Type B pancreatic cell (in vitro differentiated cells): ENCODE data around the gene CRNN. TPM values are rescaled to one million over a fixed set of nuclear protein-coding genes. Genes with fewer than 3 reads are reported as not detected.

Experiments used
- DNase-seq: peaks from one replicate; pipeline ENCODE4 v3.0.0; 2021; ENCODE audit warnings: mixed read lengths; ENCODE audit not compliant: unreplicated experiment; ENCODE audit errors: extremely low spot score
- H3K27ac Mint-ChIP-seq: 2 replicates; pipeline ENCODE4 v1.8.0; 2021; ENCODE audit warnings: mild to moderate bottlenecking, mixed read lengths
- H3K27me3 Mint-ChIP-seq: 2 replicates; pipeline ENCODE4 v1.8.0; 2021; ENCODE audit warnings: mixed read lengths
- H3K36me3 Mint-ChIP-seq: 2 replicates; pipeline ENCODE4 v1.8.0; 2021; ENCODE audit warnings: mixed read lengths
- H3K4me1 Mint-ChIP-seq: one replicate; pipeline ENCODE4 v1.8.0; 2021; ENCODE audit warnings: mixed read lengths; ENCODE audit not compliant: unreplicated experiment
- H3K4me3 Mint-ChIP-seq: 2 replicates; pipeline ENCODE4 v1.8.0; 2021; ENCODE audit warnings: mild to moderate bottlenecking, mixed read lengths
- H3K9me3 Mint-ChIP-seq: 2 replicates; pipeline ENCODE4 v1.8.0; 2021; ENCODE audit warnings: mixed read lengths
- CTCF ChIP-seq: fragments of 200-600 bp; sonication (generic); conservative IDR thresholded peaks from 2 replicates; pipeline ENCODE4 v1.5.0; 2021; ENCODE audit warnings: antibody characterized with exemption, mild to moderate bottlenecking
- total RNA-seq: library from RNA; stranded (reverse); gene quantifications from 2 replicates; pipeline ENCODE4 v1.2.1, GENCODE V29; 2021; ENCODE audit warnings: low replicate concordance

Gene CRNN
- total RNA-seq, 1 donor from 2014 or later = not detected

- no peaks in the 10 kb centered on the region for H3K27me3 Mint-ChIP-seq
- H3K4me1 Mint-ChIP-seq = no peaks in the 10 kb centered on the region
- H3K9me3 Mint-ChIP-seq = no peaks in the 10 kb centered on the region
- no peaks in the 10 kb centered on the region for H3K36me3 Mint-ChIP-seq
- no peak overlapping the region for H3K27ac Mint-ChIP-seq
- no peak for DNase-seq
- H3K4me3 Mint-ChIP-seq = no peak overlapping the region
- no peak for TF ChIP-seq CTCF
Observed at GRCh38 chr1:152419917-152420316, 5.9 kb upstream of the CRNN start.

GRCh38 chr1:152415454-152416227 is 1.6 kb upstream of the CRNN start:
- TF ChIP-seq CTCF = no peak
- Mint-ChIP-seq H3K4me1 (no peaks in the 10 kb centered on the region), H3K9me3 (no peaks in the 10 kb centered on the region), H3K4me3 (no peak overlapping the region), H3K27me3 (no peaks in the 10 kb centered on the region), H3K36me3 (no peaks in the 10 kb centered on the region), H3K27ac (no peak overlapping the region)
- no peak for DNase-seq

- no peak overlapping the region for H3K27ac Mint-ChIP-seq
- H3K4me1 Mint-ChIP-seq = no peaks in the 10 kb centered on the region
- no peak for TF ChIP-seq CTCF
- no peak for DNase-seq
- no peaks in the 10 kb centered on the region for H3K36me3 Mint-ChIP-seq
- no peaks in the 10 kb centered on the region for H3K27me3 Mint-ChIP-seq
- no peak overlapping the region for H3K4me3 Mint-ChIP-seq
- H3K9me3 Mint-ChIP-seq = no peaks in the 10 kb centered on the region
Observed at GRCh38 chr1:152412756-152413155, 1.3 kb downstream of the CRNN start.

GRCh38 chr1:152411134-152411533 is 2.9 kb downstream of the CRNN start:
- Mint-ChIP-seq H3K9me3 (no peaks in the 10 kb centered on the region), H3K27me3 (no peaks in the 10 kb centered on the region), H3K4me1 (no peaks in the 10 kb centered on the region), H3K36me3 (no peaks in the 10 kb centered on the region), H3K27ac (no peak overlapping the region), H3K4me3 (no peak overlapping the region)
- TF ChIP-seq CTCF = no peak
- no peak for DNase-seq

- Mint-ChIP-seq H3K27ac (no peak overlapping the region), H3K9me3 (no peaks in the 10 kb centered on the region), H3K4me1 (no peaks in the 10 kb centered on the region), H3K4me3 (no peak overlapping the region), H3K36me3 (no peaks in the 10 kb centered on the region), H3K27me3 (no peaks in the 10 kb centered on the region)
- no peak for DNase-seq
- TF ChIP-seq CTCF = no peak
Observed at GRCh38 chr1:152410599-152410998, 3.5 kb downstream of the CRNN start.
